Mesenchymal stem cell (in vitro differentiated cells and primary cell): Measurements from ENCODE around the gene NBPF1.
"Not testable (repeated sequence)": the region's sequence is repeated elsewhere in the genome, so short reads cannot be mapped to it uniquely, and the experiment has no call there.

ENCODE experiments used
- DNase-seq: peaks from one replicate; pipeline ENCODE4 v3.0.0-alpha.2; 2013
- H2AFZ ChIP-seq: one replicate; pipeline ENCODE4 v1.6.1; 2013; ENCODE audit warnings: low read depth, mild to moderate bottlenecking, control low read depth, inconsistent platforms, low read length, moderate library complexity
- H2AK5ac ChIP-seq: 2 replicates; pipeline ENCODE4 v1.6.1; 2013; ENCODE audit warnings: low read length, moderate library complexity, mild to moderate bottlenecking, inconsistent platforms; ENCODE audit not compliant: severe bottlenecking
- H2BK120ac ChIP-seq: one replicate; pipeline ENCODE4 v1.6.1; 2013; ENCODE audit warnings: low read depth, mild to moderate bottlenecking, inconsistent platforms, low read length, moderate library complexity
- H2BK12ac ChIP-seq, 2 experiments: one replicate each; pipeline ENCODE4 v1.6.1; 2013; ENCODE audit warnings: inconsistent platforms in 2 of 2, low read length in 2 of 2, mild to moderate bottlenecking in 2 of 2, moderate library complexity in 2 of 2, control low read depth in 1 of 2
- H2BK15ac ChIP-seq: one replicate; pipeline ENCODE4 v1.6.1; 2013; ENCODE audit warnings: mild to moderate bottlenecking, low read depth, inconsistent platforms; ENCODE audit not compliant: poor library complexity, severe bottlenecking
- H2BK5ac ChIP-seq: 2 replicates; pipeline ENCODE4 v1.6.1; 2013; ENCODE audit warnings: low read depth, mild to moderate bottlenecking, low read length, control low read depth, inconsistent platforms; ENCODE audit not compliant: poor library complexity, severe bottlenecking
- H3K14ac ChIP-seq, 2 experiments: one replicate each; pipeline ENCODE4 v1.6.1; 2013; ENCODE audit warnings: inconsistent platforms in 2 of 2, low read length in 2 of 2, control low read depth in 1 of 2, mild to moderate bottlenecking in 1 of 2, moderate library complexity in 1 of 2
- H3K18ac ChIP-seq, 2 experiments: one replicate each; pipeline ENCODE4 v1.6.1; 2013; ENCODE audit warnings: inconsistent platforms in 2 of 2, low read length in 2 of 2, control low read depth in 1 of 2, low read depth in 1 of 2, mild to moderate bottlenecking in 1 of 2
- H3K23ac ChIP-seq, 2 experiments: one replicate each; pipeline ENCODE4 v1.6.1; 2013; ENCODE audit warnings: inconsistent platforms in 2 of 2, low read length in 2 of 2, mild to moderate bottlenecking in 2 of 2, moderate library complexity in 2 of 2, control low read depth in 1 of 2
- H3K27ac ChIP-seq: 2 replicates; pipeline ENCODE4 v1.5.1; 2013; ENCODE audit warnings: mild to moderate bottlenecking, moderate library complexity, low read length, control low read depth, inconsistent platforms; ENCODE audit not compliant: poor library complexity, severe bottlenecking
- H3K27me3 ChIP-seq, 2 experiments: 2 replicates each; pipeline versions ENCODE4 v1.6.1 to v1.7.0; 2013; ENCODE audit warnings: low read length in 2 of 2, mild to moderate bottlenecking in 2 of 2, moderate library complexity in 2 of 2, control low read depth in 1 of 2, inconsistent platforms in 1 of 2; ENCODE audit not compliant: control insufficient read depth in 1 of 2, insufficient read depth in 1 of 2
- H3K36me3 ChIP-seq, 2 experiments: 2 replicates each; pipeline versions ENCODE4 v1.6.1 to v1.7.0; 2013; ENCODE audit warnings: low read length in 2 of 2, control low read depth in 1 of 2, inconsistent platforms in 1 of 2, low read depth in 1 of 2, mild to moderate bottlenecking in 1 of 2; ENCODE audit not compliant: insufficient read depth in 2 of 2, control insufficient read depth in 1 of 2
- H3K4ac ChIP-seq, 2 experiments: one replicate each; pipeline ENCODE4 v1.6.1; 2013; ENCODE audit warnings: inconsistent platforms in 2 of 2, low read length in 2 of 2, mild to moderate bottlenecking in 2 of 2, moderate library complexity in 2 of 2, control low read depth in 1 of 2, low read depth in 1 of 2
- H3K4me1 ChIP-seq: 2 replicates; pipeline ENCODE4 v1.6.1; 2013; ENCODE audit warnings: low read depth, low read length, control low read depth; ENCODE audit not compliant: control insufficient read depth, insufficient read depth
- H3K4me2 ChIP-seq: 2 replicates; pipeline ENCODE4 v1.6.1; 2013; ENCODE audit warnings: low read length, mild to moderate bottlenecking, inconsistent platforms; ENCODE audit not compliant: poor library complexity, severe bottlenecking
- H3K4me3 ChIP-seq, 2 experiments: 2 replicates each; pipeline versions ENCODE4 v1.5.1 to v1.7.0; 2013; ENCODE audit warnings: low read length in 2 of 2, mild to moderate bottlenecking in 2 of 2, control low read depth in 1 of 2, low read depth in 1 of 2; ENCODE audit not compliant: insufficient read depth in 1 of 2
- H3K79me1 ChIP-seq: replicated peaks from 2 replicates; pipeline ENCODE4 v1.6.1; 2013; ENCODE audit warnings: mild to moderate bottlenecking, control low read depth, low read length, inconsistent platforms; ENCODE audit not compliant: poor library complexity, severe bottlenecking
- H3K9ac ChIP-seq: 2 replicates; pipeline ENCODE4 v1.7.0; 2013; ENCODE audit warnings: mild to moderate bottlenecking, low read length, moderate library complexity
- H3K9me3 ChIP-seq: 2 replicates; pipeline ENCODE4 v1.7.0; 2013; ENCODE audit warnings: mild to moderate bottlenecking, low read length; ENCODE audit not compliant: control insufficient read depth
- H4K8ac ChIP-seq: one replicate; pipeline ENCODE4 v1.6.1; 2013; ENCODE audit warnings: inconsistent platforms, mild to moderate bottlenecking, low read length, moderate library complexity
- H4K91ac ChIP-seq: one replicate; pipeline ENCODE4 v1.6.1; 2013; ENCODE audit warnings: mild to moderate bottlenecking, low read length, inconsistent platforms
- WGBS: methylation state at CpG from one replicate; pipeline ENCODE4 v1.1.7; 2013; ENCODE audit warnings: mixed read lengths; 5-methylcytosine and 5-hydroxymethylcytosine counted together

Gene NBPF1

GRCh38 chr1:16595216-16595615 lies 18.1 kb downstream of the NBPF1 start:
- not testable (repeated sequence) for H3K9me3 ChIP-seq

GRCh38 chr1:16591845-16592244 lies 21.5 kb downstream of the NBPF1 start:
- H3K4me1 ChIP-seq, H3K23ac ChIP-seq, H3K4me3 ChIP-seq, H4K91ac ChIP-seq, H3K27me3 ChIP-seq, DNase-seq, H2BK12ac ChIP-seq, H2AK5ac ChIP-seq, H3K4ac ChIP-seq, H2BK5ac ChIP-seq, H2BK120ac ChIP-seq, H3K14ac ChIP-seq, H3K18ac ChIP-seq, H3K79me1 ChIP-seq, H4K8ac ChIP-seq, H3K9ac ChIP-seq, H2BK15ac ChIP-seq, H3K9me3 ChIP-seq, H3K27ac ChIP-seq, H3K36me3 ChIP-seq, H3K4me2 ChIP-seq, H2AFZ ChIP-seq: not testable (repeated sequence)
- WGBS: no CpG with 5 or more reads among the region's 8 CpGs

More at GRCh38 chr1:16595216-16595615, 18.1 kb downstream of the NBPF1 start:
- H2AFZ ChIP-seq, H3K4ac ChIP-seq, H3K4me1 ChIP-seq, H4K8ac ChIP-seq, H2BK15ac ChIP-seq, H3K4me2 ChIP-seq, H3K27me3 ChIP-seq, H3K79me1 ChIP-seq, H3K4me3 ChIP-seq, H3K14ac ChIP-seq, H3K36me3 ChIP-seq, DNase-seq, H3K23ac ChIP-seq, H3K9ac ChIP-seq, H3K27ac ChIP-seq, H2BK120ac ChIP-seq, H4K91ac ChIP-seq, H2AK5ac ChIP-seq, H2BK12ac ChIP-seq, H2BK5ac ChIP-seq, H3K18ac ChIP-seq: not testable (repeated sequence)
- WGBS: no CpG with 5 or more reads among the region's 1 CpG

- not testable (repeated sequence) for H3K4me3 ChIP-seq, H3K18ac ChIP-seq, H3K4me1 ChIP-seq, H4K8ac ChIP-seq, H3K9ac ChIP-seq, DNase-seq, H3K4me2 ChIP-seq, H4K91ac ChIP-seq, H2AK5ac ChIP-seq, H3K79me1 ChIP-seq, H3K36me3 ChIP-seq, H3K27ac ChIP-seq, H2BK12ac ChIP-seq, H3K23ac ChIP-seq, H2BK15ac ChIP-seq, H3K9me3 ChIP-seq, H3K14ac ChIP-seq, H2BK120ac ChIP-seq, H2BK5ac ChIP-seq, H2AFZ ChIP-seq, H3K4ac ChIP-seq, H3K27me3 ChIP-seq
- WGBS: 87% methylated on average over 4 of the region's 5 CpGs
These were observed 25.3 kb downstream of the NBPF1 start for GRCh38 chr1:16588081-16588480.

GRCh38 chr1:16587639-16588038 lies 25.7 kb downstream of the NBPF1 start:
- H3K4me1 ChIP-seq, H3K4me3 ChIP-seq, H3K36me3 ChIP-seq, H2BK5ac ChIP-seq, H4K8ac ChIP-seq, H3K9me3 ChIP-seq, H3K4ac ChIP-seq, H3K18ac ChIP-seq, H3K27ac ChIP-seq, H3K4me2 ChIP-seq, H2BK15ac ChIP-seq, H2BK120ac ChIP-seq, H2BK12ac ChIP-seq, H3K14ac ChIP-seq, H3K9ac ChIP-seq, H2AK5ac ChIP-seq, H2AFZ ChIP-seq, H3K27me3 ChIP-seq, H3K23ac ChIP-seq, H4K91ac ChIP-seq, DNase-seq, H3K79me1 ChIP-seq: not testable (repeated sequence)
- 93% methylated on average over 4 of the region's 4 CpGs for WGBS
